Lung (tissue), 12 donors: Measurements from ENCODE around the gene MAP7D1. TPM values are rescaled to one million over a fixed set of nuclear protein-coding genes. Genes with fewer than 3 reads are reported as not detected.

ENCODE experiments used
- ATAC-seq: fragments of 200-7000 bp; cut with Tn5 transposase; one replicate; pipeline ENCODE4 v1.9.1; 2020; ENCODE audit warnings: moderate number of reproducible peaks; ENCODE audit not compliant: insufficient read depth, low FRiP score
- DNase-seq, 3 donors: peaks; one replicate each; pipeline ENCODE4 v3.0.0-alpha.2; 2013 to 2017
- H3K27ac ChIP-seq, 2 donors: one replicate each; pipeline ENCODE4 v1.5.1; 2013; ENCODE audit warnings: mild to moderate bottlenecking in 2 of 2, moderate library complexity in 2 of 2, control low read depth in 1 of 2, inconsistent platforms in 1 of 2, low read depth in 1 of 2, low read length in 1 of 2
- H3K27me3 ChIP-seq, 3 donors: one replicate each; pipeline ENCODE4 v1.5.1; 2013; ENCODE audit warnings: low read length in 2 of 3; ENCODE audit not compliant: control insufficient read depth in 3 of 3, insufficient read depth in 3 of 3
- H3K36me3 ChIP-seq, 4 donors: one replicate each; pipeline ENCODE4 v1.5.1; 2013; ENCODE audit warnings: low read length in 4 of 4, mild to moderate bottlenecking in 1 of 4, moderate library complexity in 1 of 4; ENCODE audit not compliant: control insufficient read depth in 4 of 4, insufficient read depth in 4 of 4
- H3K4me1 ChIP-seq, 5 donors: one replicate each; pipeline ENCODE4 v1.5.1; 2013; ENCODE audit warnings: low read length in 5 of 5, mild to moderate bottlenecking in 2 of 5, moderate library complexity in 1 of 5; ENCODE audit not compliant: control insufficient read depth in 5 of 5, insufficient read depth in 5 of 5
- H3K4me3 ChIP-seq: one replicate; pipeline ENCODE4 v1.5.1; 2013; ENCODE audit warnings: mild to moderate bottlenecking, control low read depth, moderate library complexity
- H3K9ac ChIP-seq, 2 donors: one replicate each; pipeline ENCODE4 v1.5.1; 2013; ENCODE audit warnings: low read length in 2 of 2, control low read depth in 1 of 2; ENCODE audit not compliant: insufficient read depth in 1 of 2
- H3K9me3 ChIP-seq, 4 donors: one replicate each; pipeline ENCODE4 v1.5.1; 2013; ENCODE audit warnings: low read length in 3 of 4, mild to moderate bottlenecking in 1 of 4, moderate library complexity in 1 of 4; ENCODE audit not compliant: control insufficient read depth in 4 of 4, insufficient read depth in 3 of 4
- CTCF ChIP-seq: IDR thresholded peaks from 2 replicates; pipeline ENCODE4 v1.5.1; 2012; ENCODE audit warnings: mild to moderate bottlenecking; ENCODE audit errors: control extremely low read depth, extremely low read depth
- WGBS, 2 donors: extraction: QIAGEN DNeasy Blood & Tissue Kit; methylation state at CpG; one replicate each; pipeline ENCODE4 v1.1.7; 2013; 5-methylcytosine and 5-hydroxymethylcytosine counted together
- polyA plus RNA-seq, 2 donors: library from polyadenylated mRNA; stranded (reverse); fragments of 200-250 nt; gene quantifications; one replicate each; pipeline ENCODE4 v1.2.1, GENCODE V29; 2013
- total RNA-seq, 2 donors: library from RNA; depleted of rRNA in 1 of 2; stranded (reverse); fragments of >200 nt in 1 of 2; gene quantifications; one replicate each; pipeline ENCODE4 v1.2.1, GENCODE V29; 2014 to 2021
- donor health status: control.
- donor health status: control.
- donor health status: Bipolar disorder and iron deficiency.
- donor health status: healthy.
- donor health status: DM: yes; HTN: yes; CAD: no.

Gene MAP7D1
- total and polyA plus RNA-seq, 4 donors, result 47.3 to 140 (median 78.5) TPM

GRCh38 chr1:36178471-36179219 is 22.7 kb downstream of the MAP7D1 start:
- H3K36me3 ChIP-seq, result peaks cover 25 to 75% (median 41%) of the 10 kb centered on the region in 4 donors
- no peak overlapping the region for H3K4me3 ChIP-seq
- H3K27me3 ChIP-seq, result no peaks in the 10 kb centered on the region
- H3K4me1 ChIP-seq, result peaks cover 0 to 4% (median 0%) of the 10 kb centered on the region in 5 donors
- H3K9me3 ChIP-seq, result no peaks in the 10 kb centered on the region
- DNase-seq (peak in 2 of 3 donors; percentile 38 to 61), ATAC-seq (peak; percentile 73)
- peak overlapping the region; percentile 21 to 42 for H3K27ac ChIP-seq
- 76 to 89% methylated on average over 59 to 62 of the region's 62 CpGs for WGBS, 2 donors
- no peak for TF ChIP-seq CTCF
- no peak overlapping the region for H3K9ac ChIP-seq

GRCh38 chr1:36179220-36179600 is 23.2 kb downstream of the MAP7D1 start:
- Histone ChIP-seq H3K27ac (peak overlapping the region in 1 of 2 donors; percentile 21), H3K36me3 (peaks cover 19 to 69% (median 35%) of the 10 kb centered on the region in 4 donors), H3K27me3 (no peaks in the 10 kb centered on the region), H3K4me3 (no peak overlapping the region), H3K4me1 (peaks cover 0 to 5% (median 0%) of the 10 kb centered on the region in 5 donors), H3K9ac (no peak overlapping the region), H3K9me3 (no peaks in the 10 kb centered on the region)
- WGBS, 2 donors, result 92 to 93% methylated on average over 19 of the region's 19 CpGs
- ATAC-seq (no peak), DNase-seq (no peak)
- no peak for TF ChIP-seq CTCF

GRCh38 chr1:36182734-36183133 is 26.8 kb downstream of the MAP7D1 start:
- H3K4me1 ChIP-seq, result peaks cover 0 to 7% (median 3%) of the 10 kb centered on the region in 5 donors
- no peak overlapping the region for H3K4me3 ChIP-seq
- 67 to 81% methylated on average over 2 of the region's 2 CpGs for WGBS, 2 donors
- ATAC-seq (no peak), DNase-seq (no peak)
- H3K9me3 ChIP-seq, result no peaks in the 10 kb centered on the region
- peaks cover 3 to 35% (median 18%) of the 10 kb centered on the region in 4 donors for H3K36me3 ChIP-seq
- no peak overlapping the region for H3K9ac ChIP-seq
- H3K27me3 ChIP-seq, result no peaks in the 10 kb centered on the region
- peak overlapping the region; percentile 15 to 52 for H3K27ac ChIP-seq
- no peak for TF ChIP-seq CTCF
